Upper lobe of left lung (tissue), 4 donors: Measurements from ENCODE around the gene SAP130.

Experiments used
- POLR2A ChIP-seq, 4 donors: fragments of 450-650 bp; IDR thresholded peaks; one replicate each; pipeline ENCODE4 v1.5.1; 2016 to 2017; ENCODE audit warnings: antibody characterized with exemption in 4 of 4, mild to moderate bottlenecking in 2 of 4
- POLR2AphosphoS5 ChIP-seq, 2 donors: sonication (generic); formaldehyde crosslinking; IDR thresholded peaks; one replicate each; pipeline ENCODE4 v1.5.1; 2017; ENCODE audit warnings: antibody characterized with exemption in 2 of 2
- TF ChIP-seq, protein P1 (sequence below), 6 experiments: fragments of 450-650 bp in 4 of 6; fragments of 200-600 bp in 2 of 6; sonication (generic) in 2 of 6; IDR thresholded peaks; one replicate each; pipeline ENCODE4 v1.5.1; 2016 to 2019; ENCODE audit warnings: antibody characterized with exemption in 6 of 6

- TF ChIP-seq POLR2AphosphoS5 (IDR thresholded peaks at IDR 0.05): no peak
- TF ChIP-seq POLR2A (IDR thresholded peaks at IDR 0.05): no peak
- TF ChIP-seq, protein P1, sequence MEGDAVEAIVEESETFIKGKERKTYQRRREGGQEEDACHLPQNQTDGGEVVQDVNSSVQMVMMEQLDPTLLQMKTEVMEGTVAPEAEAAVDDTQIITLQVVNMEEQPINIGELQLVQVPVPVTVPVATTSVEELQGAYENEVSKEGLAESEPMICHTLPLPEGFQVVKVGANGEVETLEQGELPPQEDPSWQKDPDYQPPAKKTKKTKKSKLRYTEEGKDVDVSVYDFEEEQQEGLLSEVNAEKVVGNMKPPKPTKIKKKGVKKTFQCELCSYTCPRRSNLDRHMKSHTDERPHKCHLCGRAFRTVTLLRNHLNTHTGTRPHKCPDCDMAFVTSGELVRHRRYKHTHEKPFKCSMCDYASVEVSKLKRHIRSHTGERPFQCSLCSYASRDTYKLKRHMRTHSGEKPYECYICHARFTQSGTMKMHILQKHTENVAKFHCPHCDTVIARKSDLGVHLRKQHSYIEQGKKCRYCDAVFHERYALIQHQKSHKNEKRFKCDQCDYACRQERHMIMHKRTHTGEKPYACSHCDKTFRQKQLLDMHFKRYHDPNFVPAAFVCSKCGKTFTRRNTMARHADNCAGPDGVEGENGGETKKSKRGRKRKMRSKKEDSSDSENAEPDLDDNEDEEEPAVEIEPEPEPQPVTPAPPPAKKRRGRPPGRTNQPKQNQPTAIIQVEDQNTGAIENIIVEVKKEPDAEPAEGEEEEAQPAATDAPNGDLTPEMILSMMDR (IDR thresholded peaks at IDR 0.05): no peak
Measured at GRCh38 chr2:128032092-128032491, 4.2 kb upstream of the SAP130 start.
